ENCODE measurements around the gene AFF3. TPM values are rescaled to one million over a fixed set of nuclear protein-coding genes. Genes with fewer than 3 reads are reported as not detected.
A peak's percentile ranks its signal among the peaks of the same experiment; 100 is the strongest.

Gene AFF3
- total and polyA plus RNA-seq, 4 donors: 4.2 to 90.9 (median 14.6) TPM

- ATAC-seq (ENCODE audit: insufficient read depth, low FRiP score): no peak
- no peaks in the 10 kb centered on the region for H3K27me3 ChIP-seq (ENCODE audit: control insufficient read depth in 3 of 3, insufficient read depth in 3 of 3, low read length in 2 of 3)
- DNase-seq: no peak
- H3K4me3 ChIP-seq: no peak overlapping the region
- peaks cover 0 to 15% (median 7%) of the 10 kb centered on the region in 5 donors for H3K4me1 ChIP-seq (ENCODE audit: control insufficient read depth in 5 of 5, insufficient read depth in 5 of 5, low read length in 5 of 5)
- 79 to 86% methylated on average over 6 of the region's 6 CpGs for WGBS, 2 donors
- no peak overlapping the region for H3K27ac ChIP-seq (ENCODE audit: low read depth in 1 of 2, low read length in 1 of 2)
- no peak for TF ChIP-seq CTCF (IDR thresholded peaks at IDR 0.05; ENCODE audit: control extremely low read depth, extremely low read depth)
- H3K36me3 ChIP-seq (ENCODE audit: control insufficient read depth in 4 of 4, insufficient read depth in 4 of 4, low read length in 4 of 4): peaks cover 0 to 22% (median 3%) of the 10 kb centered on the region in 4 donors
- H3K9me3 ChIP-seq (ENCODE audit: control insufficient read depth in 4 of 4, insufficient read depth in 3 of 4, low read length in 3 of 4): no peaks in the 10 kb centered on the region
- H3K9ac ChIP-seq (ENCODE audit: insufficient read depth in 1 of 2, low read length in 2 of 2): no peak overlapping the region
Measured at GRCh38 chr2:100002059-100002458, 140.3 kb downstream of the AFF3 start.

- peaks cover 0 to 15% (median 0%) of the 10 kb centered on the region in 4 donors for H3K36me3 ChIP-seq (ENCODE audit: control insufficient read depth in 4 of 4, insufficient read depth in 4 of 4, low read length in 4 of 4)
- no peak for ATAC-seq (ENCODE audit: insufficient read depth, low FRiP score)
- no peaks in the 10 kb centered on the region for H3K9me3 ChIP-seq (ENCODE audit: control insufficient read depth in 4 of 4, insufficient read depth in 3 of 4, low read length in 3 of 4)
- H3K27ac ChIP-seq (ENCODE audit: low read depth in 1 of 2, low read length in 1 of 2): no peak overlapping the region
- H3K4me3 ChIP-seq: no peak overlapping the region
- TF ChIP-seq CTCF (IDR thresholded peaks at IDR 0.05; ENCODE audit: control extremely low read depth, extremely low read depth): no peak
- DNase-seq: no peak
- H3K27me3 ChIP-seq (ENCODE audit: control insufficient read depth in 3 of 3, insufficient read depth in 3 of 3, low read length in 2 of 3): no peaks in the 10 kb centered on the region
- H3K4me1 ChIP-seq (ENCODE audit: control insufficient read depth in 5 of 5, insufficient read depth in 5 of 5, low read length in 5 of 5): peaks cover 0 to 15% (median 7%) of the 10 kb centered on the region in 5 donors
- H3K9ac ChIP-seq (ENCODE audit: insufficient read depth in 1 of 2, low read length in 2 of 2): no peak overlapping the region
- WGBS, 2 donors: 93 to 95% methylated on average over 22 of the region's 22 CpGs
Measured at GRCh38 chr2:100000915-100001707, 141.3 kb downstream of the AFF3 start.

GRCh38 chr2:99998651-99999320 is 143.6 kb downstream of the AFF3 start:
- peaks cover 0 to 15% (median 7%) of the 10 kb centered on the region in 5 donors for H3K4me1 ChIP-seq (ENCODE audit: control insufficient read depth in 5 of 5, insufficient read depth in 5 of 5, low read length in 5 of 5)
- ATAC-seq (ENCODE audit: insufficient read depth, low FRiP score) (no peak), DNase-seq (peak in 2 of 3 donors; percentile 57 to 60)
- no peak for TF ChIP-seq CTCF (IDR thresholded peaks at IDR 0.05; ENCODE audit: control extremely low read depth, extremely low read depth)
- peaks cover 0 to 15% (median 0%) of the 10 kb centered on the region in 4 donors for H3K36me3 ChIP-seq (ENCODE audit: control insufficient read depth in 4 of 4, insufficient read depth in 4 of 4, low read length in 4 of 4)
- H3K27me3 ChIP-seq (ENCODE audit: control insufficient read depth in 3 of 3, insufficient read depth in 3 of 3, low read length in 2 of 3): no peaks in the 10 kb centered on the region
- peak overlapping the region in 1 of 2 donors; percentile 1 for H3K9ac ChIP-seq (ENCODE audit: insufficient read depth in 1 of 2, low read length in 2 of 2)
- no peak overlapping the region for H3K27ac ChIP-seq (ENCODE audit: low read depth in 1 of 2, low read length in 1 of 2)
- H3K9me3 ChIP-seq (ENCODE audit: control insufficient read depth in 4 of 4, insufficient read depth in 3 of 4, low read length in 3 of 4): no peaks in the 10 kb centered on the region
- H3K4me3 ChIP-seq: no peak overlapping the region
- 77 to 85% methylated on average over 12 of the region's 12 CpGs for WGBS, 2 donors

All from lung (tissue), 12 donors.